ENCODE data around the gene AJAP1. TPM values are rescaled to one million over a fixed set of nuclear protein-coding genes. Genes with fewer than 3 reads are reported as not detected.
A peak's percentile ranks its signal among the peaks of the same experiment; 100 is the strongest.
"Not testable (repeated sequence)": the region's sequence is repeated elsewhere in the genome, so short reads cannot be mapped to it uniquely, and the experiment has no call there.

AJAP1 gene
- polyA plus RNA-seq, 10 donors: 0.48 to 1.3 (median 0.65) TPM

- DNase-seq: peak in 1 of 3 donors; percentile 40
Observed at GRCh38 chr1:4657244-4657789, 2.9 kb downstream of the AJAP1 start.

GRCh38 chr1:4657960-4658541 is 3.6 kb downstream of the AJAP1 start:
- peak; percentile 40 to 95 (median 80) for DNase-seq

DNA sequence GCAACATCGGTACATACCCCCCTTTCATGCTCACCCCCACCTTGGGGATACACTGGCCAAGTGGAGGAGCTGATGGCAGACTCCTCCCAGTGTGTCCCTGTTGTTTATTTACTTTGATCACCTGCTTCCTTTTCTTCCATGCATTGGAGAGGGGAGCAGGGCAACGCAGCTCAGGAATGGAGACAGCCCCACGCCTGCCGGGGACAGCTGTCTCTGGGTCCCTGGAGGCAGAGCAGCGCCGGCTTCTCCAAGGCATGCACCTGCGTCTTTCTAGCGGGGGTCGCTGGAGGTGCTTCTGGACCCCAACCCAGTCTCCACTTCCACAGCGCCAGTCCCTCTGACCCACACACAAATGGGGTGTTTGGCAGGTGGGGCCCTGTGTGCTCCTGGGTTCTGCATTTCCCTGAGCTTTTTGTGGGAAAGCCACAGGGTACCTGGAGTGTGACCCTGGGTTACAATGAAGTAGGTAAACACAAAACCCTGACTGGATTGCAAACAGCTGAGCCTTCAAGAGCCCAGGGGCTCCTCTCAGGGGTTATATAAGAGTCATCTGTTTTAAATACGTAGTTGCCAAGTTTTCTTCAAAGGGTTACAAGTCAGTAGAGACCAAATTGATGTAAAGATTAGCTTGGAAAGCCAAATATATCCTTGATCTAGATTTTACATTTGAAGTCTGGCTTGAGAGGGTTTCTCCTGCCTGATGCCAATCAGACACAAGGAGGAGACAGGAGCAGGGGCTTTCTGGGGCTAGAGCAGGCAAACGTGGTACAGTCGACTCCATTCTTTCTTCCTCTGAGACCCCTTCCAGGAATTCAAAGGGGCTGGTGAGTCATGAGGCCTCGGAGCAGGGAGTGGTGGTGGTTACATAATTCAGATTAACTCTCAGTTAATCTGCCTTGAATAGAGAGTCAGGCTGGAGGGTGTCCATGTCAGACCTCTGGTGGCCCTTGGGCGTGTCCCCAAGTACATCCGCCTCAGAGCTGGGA is 4.5 kb downstream of the AJAP1 start:
- DNase-seq: peak in 1 of 3 donors; percentile 56

DNA sequence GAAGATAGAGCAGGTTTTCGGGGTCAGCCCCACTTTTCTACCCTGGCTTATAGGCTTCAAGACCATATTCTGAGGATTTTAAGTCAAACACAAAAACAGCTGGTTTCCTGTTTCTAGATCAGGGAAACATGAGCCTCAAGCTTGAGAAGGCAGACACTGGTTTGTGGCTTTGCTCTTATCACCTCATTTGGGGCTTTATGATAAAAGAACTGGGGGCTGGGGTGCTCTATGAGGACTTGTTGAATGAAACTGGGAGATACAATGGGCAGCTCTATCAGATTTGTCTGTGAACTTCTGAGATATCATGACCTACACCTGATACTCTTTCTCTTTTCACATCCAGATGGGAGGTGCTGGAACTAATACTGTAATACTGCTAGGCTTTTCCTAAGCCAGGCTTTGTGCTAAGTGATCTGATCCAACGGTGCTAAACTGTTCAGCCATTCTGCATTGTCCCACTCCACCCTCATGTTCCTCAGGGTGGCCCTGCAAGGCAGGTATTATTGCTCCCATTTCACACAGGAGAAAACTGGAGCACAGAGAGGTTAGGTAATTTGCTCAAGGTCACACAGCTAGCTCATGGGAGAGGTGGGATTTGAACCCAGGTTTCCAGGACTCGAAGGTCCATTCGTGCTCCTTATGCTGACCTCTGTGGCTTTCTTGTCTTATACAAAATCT is 6.6 kb downstream of the AJAP1 start:
- DNase-seq: no peak

- DNase-seq: no peak
Observed at GRCh38 chr1:4661595-4661917, 7.1 kb downstream of the AJAP1 start.

DNA sequence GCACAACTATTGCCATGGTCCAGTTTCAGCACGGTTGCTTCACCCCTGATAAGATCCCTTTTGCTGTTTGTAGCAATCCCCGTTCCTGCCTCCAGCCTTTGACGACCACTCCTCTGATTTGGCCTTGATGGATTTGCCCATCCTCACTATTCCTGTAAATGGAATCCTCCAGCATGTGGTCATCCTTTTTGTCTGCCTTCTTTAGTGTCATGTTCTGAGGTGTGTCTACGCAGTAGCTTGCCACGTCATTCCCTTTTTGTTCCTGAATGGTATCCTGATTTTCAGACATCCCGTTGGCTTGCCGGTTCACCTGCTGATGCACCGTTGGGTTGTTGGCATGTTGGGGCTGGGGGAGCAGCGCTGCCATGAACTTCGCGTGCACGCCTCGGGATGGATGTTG is 7.8 kb downstream of the AJAP1 start:
- DNase-seq: no peak

- no peak for DNase-seq
Observed at GRCh38 chr1:4662723-4663122, 8.3 kb downstream of the AJAP1 start.

GRCh38 chr1:4664095-4664494 is 9.7 kb downstream of the AJAP1 start:
- no peak for DNase-seq

GRCh38 chr1:4664606-4665005 is 10.2 kb downstream of the AJAP1 start:
- DNase-seq: no peak

DNA sequence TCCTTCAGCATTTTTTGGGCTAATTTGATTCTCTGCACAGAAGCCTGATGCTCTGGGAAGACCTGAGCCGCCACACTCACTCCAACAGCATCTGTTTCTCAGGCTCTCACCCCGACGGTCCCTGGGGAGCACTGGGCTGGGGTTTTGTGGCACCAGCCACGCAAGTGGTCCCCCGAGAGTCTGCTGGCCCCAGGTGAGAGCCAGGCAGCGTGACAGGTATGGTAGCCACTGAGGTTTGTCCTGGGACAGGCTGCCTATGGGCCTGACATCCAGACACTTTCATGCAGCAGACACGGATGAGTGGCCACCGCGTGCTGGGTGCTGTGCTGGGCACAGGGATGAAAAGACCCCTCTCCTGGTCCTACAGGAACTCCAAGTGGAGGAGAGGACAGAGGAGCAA is 11.0 kb downstream of the AJAP1 start:
- no peak for DNase-seq

- not testable (repeated sequence) for DNase-seq
Observed at GRCh38 chr1:4666683-4667082, 12.3 kb downstream of the AJAP1 start.

DNA sequence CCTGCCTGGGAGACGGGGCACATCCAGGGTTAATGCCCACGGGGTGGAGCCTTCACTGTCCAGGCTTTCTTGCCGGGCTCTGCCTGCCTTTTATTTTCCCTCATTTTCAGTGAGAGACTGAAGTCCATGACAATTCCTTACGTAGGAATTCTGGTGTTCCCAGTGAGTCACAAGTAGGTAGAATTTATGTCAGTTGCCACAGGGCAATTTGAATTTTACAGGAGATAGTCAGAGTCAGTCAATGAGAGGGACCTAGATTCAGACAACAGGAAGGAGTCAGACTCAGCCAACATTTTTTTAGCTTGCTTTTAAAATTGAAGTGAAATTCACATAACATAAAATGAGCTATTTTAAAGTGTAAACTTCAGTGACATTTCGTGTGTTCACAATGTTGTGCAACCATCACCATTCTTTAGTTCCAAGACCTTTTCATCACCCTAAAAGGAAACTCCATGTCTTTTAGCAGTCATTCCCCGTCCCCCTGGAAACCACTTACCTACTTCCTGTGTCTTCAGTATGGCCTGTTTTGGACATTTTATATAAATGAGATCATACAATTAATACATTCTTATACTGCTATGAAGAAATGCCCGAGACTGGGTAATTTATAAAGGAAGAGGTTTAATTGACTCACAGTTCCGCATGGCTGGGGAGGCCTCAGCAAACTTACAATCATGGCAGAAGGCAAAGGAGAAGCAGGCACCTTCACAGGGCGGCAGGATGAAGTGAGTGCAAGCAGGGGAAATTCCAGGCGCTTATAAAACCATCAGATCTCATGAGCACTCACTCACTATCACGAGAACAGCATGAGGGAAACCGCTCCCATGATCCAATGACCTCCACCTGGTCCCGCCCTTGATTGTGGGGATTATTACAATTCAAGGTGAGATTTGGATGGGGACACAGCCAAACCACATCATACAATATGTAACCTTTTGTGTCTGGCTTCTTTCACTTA is 14.6 kb downstream of the AJAP1 start:
- DNase-seq: peak in 1 of 3 donors; percentile 78

DNA sequence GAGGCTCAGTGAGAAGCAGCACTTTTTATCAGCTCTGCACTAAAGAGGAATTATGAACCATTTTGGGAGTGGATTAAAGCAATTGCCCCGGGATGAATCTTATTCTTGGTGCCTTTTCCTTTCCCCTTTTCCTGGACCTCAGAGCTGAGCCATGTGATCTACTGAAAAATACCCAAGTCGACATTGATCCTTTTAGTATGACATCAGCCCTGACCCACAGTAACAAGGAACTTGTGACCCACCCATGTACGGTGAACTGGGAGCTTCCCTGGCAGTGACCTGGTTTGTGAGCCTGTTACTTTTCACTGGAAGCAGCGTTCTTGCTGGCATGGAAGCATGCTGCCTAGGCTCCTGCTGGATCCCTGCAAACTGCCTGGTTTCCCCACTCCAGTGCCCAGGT is 15.9 kb downstream of the AJAP1 start:
- DNase-seq: no peak

DNA sequence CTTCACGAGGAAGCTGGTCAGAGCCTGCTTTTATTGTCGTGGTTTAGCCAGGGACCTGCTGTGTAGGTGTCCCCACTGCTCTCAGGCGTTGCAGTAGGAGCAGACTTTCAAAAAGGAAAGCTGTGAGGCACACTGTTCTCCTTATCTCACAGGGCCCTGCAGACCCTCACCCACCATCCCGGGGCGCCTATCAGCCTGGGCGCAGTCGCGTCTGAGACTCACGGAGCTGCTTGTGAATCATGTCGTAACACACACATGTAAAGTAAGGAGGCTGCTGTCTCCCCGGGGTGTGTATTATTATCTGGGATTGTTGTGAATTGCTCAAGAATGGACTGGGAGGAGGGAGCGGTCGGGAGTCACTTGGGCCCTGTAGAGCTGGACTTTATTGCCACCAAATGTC is 17.4 kb downstream of the AJAP1 start:
- DNase-seq: no peak

GRCh38 chr1:4673494-4673893 is 19.1 kb downstream of the AJAP1 start:
- DNase-seq: no peak

DNA sequence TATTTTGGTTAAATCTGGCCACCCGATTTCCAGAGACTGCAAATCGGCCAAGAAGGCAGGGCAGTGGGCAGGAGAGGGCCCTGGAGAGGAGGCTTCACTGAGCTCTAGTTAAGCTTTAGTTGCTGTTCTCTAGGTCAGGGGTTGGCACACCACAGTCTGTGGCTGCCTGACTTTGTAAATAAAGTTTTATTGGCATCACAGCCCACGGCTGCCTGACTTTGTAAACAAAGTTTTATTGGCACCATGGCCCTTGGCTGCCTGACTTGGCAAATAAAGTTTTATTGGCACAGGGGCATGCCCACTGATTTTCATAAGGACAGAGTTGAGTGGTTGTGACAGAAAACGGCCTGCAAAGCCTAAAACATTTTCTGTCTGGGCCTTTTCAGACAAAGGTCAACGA is 19.7 kb downstream of the AJAP1 start:
- DNase-seq: no peak

GRCh38 chr1:4674676-4675075 is 20.3 kb downstream of the AJAP1 start:
- DNase-seq: no peak

DNA sequence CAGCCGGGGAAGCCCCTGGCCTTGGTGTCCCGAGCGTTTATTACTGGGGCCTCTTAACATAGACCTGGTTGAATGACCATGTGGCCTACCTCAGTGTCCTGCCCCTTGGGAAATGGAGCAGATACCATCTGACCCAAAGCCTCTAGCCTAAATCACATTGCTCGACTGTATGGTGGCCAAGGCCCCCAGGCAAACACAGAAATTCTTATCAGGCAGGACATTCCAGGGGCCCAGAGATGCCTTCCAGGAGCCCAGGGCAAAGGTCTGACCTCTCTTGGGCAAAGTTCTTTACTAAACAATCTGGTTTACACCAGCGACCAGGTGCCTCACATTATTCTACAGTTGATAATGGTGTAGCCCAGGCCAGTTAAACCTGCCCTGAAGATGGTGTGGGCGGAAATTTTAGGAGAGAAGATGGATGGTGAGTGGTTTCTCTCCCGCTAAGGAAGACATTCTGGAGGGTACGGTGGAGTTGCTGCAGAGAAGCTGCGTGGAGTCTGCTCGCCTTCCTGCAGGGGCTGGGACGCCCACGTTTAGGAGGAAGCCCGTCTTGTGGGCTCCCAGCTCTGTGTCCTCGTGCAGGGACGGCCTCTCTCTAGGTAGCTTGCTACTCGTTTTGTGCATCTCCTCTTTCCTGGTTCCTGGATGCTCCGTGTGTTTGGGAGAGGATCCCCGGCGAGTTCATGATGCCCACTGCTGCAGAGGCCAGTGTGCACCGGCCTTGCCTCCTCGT is 21.2 kb downstream of the AJAP1 start:
- no peak for DNase-seq

- peak in 1 of 3 donors; percentile 38 for DNase-seq
Observed at GRCh38 chr1:4676253-4676652, 21.8 kb downstream of the AJAP1 start.

- DNase-seq: no peak
Observed at GRCh38 chr1:4677608-4678007, 23.2 kb downstream of the AJAP1 start.

All from muscle of back (tissue), 11 donors.